Measurements from ENCODE around the gene ANKS1B. TPM values are rescaled to one million over a fixed set of nuclear protein-coding genes. Genes with fewer than 3 reads are reported as not detected.
"Not testable (repeated sequence)": the region's sequence is repeated elsewhere in the genome, so short reads cannot be mapped to it uniquely, and the experiment has no call there.

The ANKS1B gene
- total RNA-seq, 1 donor from 2014 or later: 0.46 TPM

GRCh38 chr12:100017056-100017455, 32.3 kb upstream of the ANKS1B start:
- TF ChIP-seq CTCF (conservative IDR thresholded peaks at IDR 0.05; ENCODE audit: low read depth, low read length): no peak
- no peak overlapping the region for H3K4me3 ChIP-seq (ENCODE audit: low read depth, low read length)
- no peak for DNase-seq (ENCODE audit: low read depth)

DNA sequence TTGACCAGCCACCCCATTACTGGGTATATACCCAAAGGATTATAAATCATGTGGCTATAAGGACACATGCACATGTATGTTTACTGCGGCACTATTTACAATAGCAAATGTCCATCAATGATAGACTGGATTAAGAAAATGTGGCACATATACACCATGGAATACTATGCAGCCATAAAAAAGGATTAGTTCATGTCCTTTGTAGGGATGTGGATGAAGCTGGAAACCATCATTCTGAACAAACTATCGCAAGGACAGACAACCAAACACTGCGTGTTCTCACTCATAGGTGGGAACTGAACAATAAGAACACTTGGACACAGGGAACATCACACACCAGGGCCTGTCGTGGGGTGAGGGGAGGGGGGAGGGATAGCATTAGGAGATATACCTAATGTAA, 31.6 kb upstream of the ANKS1B start:
- not testable (repeated sequence) for H3K4me3 ChIP-seq (ENCODE audit: low read depth, low read length); DNase-seq (ENCODE audit: low read depth)

- not testable (repeated sequence) for DNase-seq (ENCODE audit: low read depth); H3K4me3 ChIP-seq (ENCODE audit: low read depth, low read length)
These were observed 21.1 kb upstream of the ANKS1B start for GRCh38 chr12:100005846-100006245.

DNA sequence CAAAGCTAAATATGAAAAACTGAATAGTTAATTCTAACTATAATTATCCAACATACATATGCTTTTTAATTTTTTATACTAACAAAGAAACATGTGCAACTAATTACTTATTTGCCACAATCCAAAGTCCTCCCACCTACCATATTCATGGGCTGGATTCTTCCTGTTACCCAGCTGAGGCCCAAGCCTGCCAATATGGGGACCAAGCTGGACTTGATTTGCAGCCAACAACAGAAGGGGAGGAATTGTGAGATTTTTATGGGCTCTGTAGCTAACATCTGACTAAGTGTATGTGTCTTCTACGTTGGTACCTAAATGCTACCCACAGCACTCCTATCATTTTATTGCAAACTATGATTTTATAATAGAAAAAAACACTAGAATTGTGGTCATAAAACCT, 13.1 kb upstream of the ANKS1B start:
- no peak overlapping the region for H3K4me3 ChIP-seq (ENCODE audit: low read depth, low read length)
- no peak for TF ChIP-seq CTCF (conservative IDR thresholded peaks at IDR 0.05; ENCODE audit: low read depth, low read length)
- DNase-seq (ENCODE audit: low read depth): no peak

DNA sequence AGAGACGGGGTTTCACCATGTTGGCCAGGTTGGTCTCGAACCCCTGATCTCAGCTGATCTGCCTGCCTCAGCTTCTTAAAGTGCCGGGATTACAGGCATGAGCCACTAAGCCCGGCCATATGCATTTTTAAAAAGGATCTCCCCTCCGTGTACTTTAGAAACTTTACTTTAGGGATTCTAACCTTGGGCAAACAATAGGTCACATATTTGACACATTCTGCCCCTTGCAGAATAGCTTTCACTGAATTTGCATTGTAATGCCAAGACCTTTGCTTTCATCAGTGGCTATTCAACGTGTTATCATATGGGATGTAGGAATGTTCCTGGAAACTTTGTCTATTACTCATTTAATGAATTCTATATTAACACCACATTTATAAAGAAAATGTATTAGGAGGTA, 11.4 kb upstream of the ANKS1B start:
- TF ChIP-seq CTCF (conservative IDR thresholded peaks at IDR 0.05; ENCODE audit: low read depth, low read length): no peak
- H3K4me3 ChIP-seq (ENCODE audit: low read depth, low read length): no peak overlapping the region
- DNase-seq (ENCODE audit: low read depth): no peak

- no peak for TF ChIP-seq CTCF (conservative IDR thresholded peaks at IDR 0.05; ENCODE audit: low read depth, low read length)
- DNase-seq (ENCODE audit: low read depth): no peak
- H3K4me3 ChIP-seq (ENCODE audit: low read depth, low read length): peak overlapping the region; percentile 69
These were observed 895 bp upstream of the ANKS1B start for GRCh38 chr12:99985631-99986030.

DNA sequence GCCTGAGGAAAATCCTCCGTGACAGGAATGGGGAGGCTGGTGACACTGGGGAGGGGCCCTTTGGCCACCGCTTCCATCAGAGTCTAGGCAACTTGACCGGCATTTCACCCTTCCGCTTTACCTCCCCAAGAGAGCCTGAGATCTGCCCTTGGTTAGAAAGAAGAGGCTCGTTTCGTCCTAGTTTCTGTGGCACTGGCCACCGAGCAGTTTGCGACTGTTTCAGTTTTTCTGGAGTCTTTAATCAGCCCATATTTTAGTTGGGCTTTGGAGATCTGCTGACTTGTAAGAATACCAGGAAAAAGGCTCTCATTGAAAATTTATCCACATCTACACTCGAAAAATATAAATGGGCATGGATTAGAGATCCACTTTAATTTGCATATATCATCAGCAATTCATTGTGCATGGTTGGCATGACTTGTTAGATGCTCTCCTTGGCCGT, 414 bp upstream of the ANKS1B start:
- TF ChIP-seq CTCF (conservative IDR thresholded peaks at IDR 0.05; ENCODE audit: low read depth, low read length): no peak
- no peak for DNase-seq (ENCODE audit: low read depth)
- H3K4me3 ChIP-seq (ENCODE audit: low read depth, low read length): peak overlapping the region; percentile 69

DNA sequence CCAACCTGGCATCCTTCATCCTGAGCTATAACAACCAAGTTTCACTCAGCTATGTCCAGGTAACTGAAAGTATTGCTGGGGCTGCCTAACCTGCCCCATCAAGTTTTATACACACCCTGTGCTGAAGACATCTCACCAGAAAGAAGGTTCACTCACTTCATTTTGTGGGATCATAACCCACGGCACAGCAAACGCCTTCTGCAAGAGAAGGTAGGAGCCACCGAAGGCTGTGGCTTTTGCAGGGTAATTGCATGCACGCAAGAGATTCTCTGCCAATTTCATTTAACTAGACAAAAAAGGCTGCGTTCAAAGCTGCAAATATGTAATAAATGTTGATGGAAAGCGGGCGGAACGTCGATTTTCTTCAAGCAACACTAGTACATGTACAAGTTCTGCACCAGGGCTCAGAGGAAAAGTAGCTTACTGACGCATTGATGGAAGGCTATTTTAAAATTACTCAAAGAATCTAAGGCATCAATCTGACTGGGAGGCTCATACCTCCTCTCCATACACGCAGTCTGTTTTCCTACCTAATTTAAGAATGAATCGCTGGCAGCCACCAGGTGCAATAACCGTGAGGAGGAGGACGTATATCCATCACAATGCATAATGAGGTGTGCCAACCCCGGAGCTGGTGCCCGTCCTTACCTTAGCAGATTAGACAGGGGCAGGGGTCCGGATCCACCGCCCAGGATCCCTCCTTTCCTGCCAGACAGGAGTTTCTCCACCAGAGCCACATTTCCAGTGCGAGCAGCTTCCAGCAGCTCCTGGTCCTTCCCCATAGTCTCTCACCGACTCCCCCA, 1.1 kb downstream of the ANKS1B start:
- no peak for DNase-seq (ENCODE audit: low read depth)
- H3K4me3 ChIP-seq (ENCODE audit: low read depth, low read length): no peak overlapping the region
- TF ChIP-seq CTCF (conservative IDR thresholded peaks at IDR 0.05; ENCODE audit: low read depth, low read length): no peak
